COLO668 (cell line): ENCODE measurements around the gene DCDC2B.

Experiments
- DNase-seq: peaks from one replicate; lab custom pipeline; 2025; ENCODE audit not compliant: unreplicated experiment; lab: John Stamatoyannopoulos, UW

Gene DCDC2B

GRCh38 chr1:32221980-32222755 lies 13.3 kb downstream of the DCDC2B start, which contains the start of the genes EIF3I and TMEM234:
TSS of gene EIF3I (plus strand) at chr1:32222407. CDS start at chr1:32222442, 35 bp downstream.
TSS of gene TMEM234 (minus strand) at chr1:32222353. CDS start at chr1:32222322, 31 bp downstream.
- peak; percentile 99 for DNase-seq

GRCh38 chr1:32223683-32224082 lies 14.8 kb downstream of the DCDC2B start:
- DNase-seq, result no peak

GRCh38 chr1:32224285-32224684 lies 15.4 kb downstream of the DCDC2B start:
- DNase-seq, result no peak

- no peak for DNase-seq
Observed at GRCh38 chr1:32228771-32229170, 19.9 kb downstream of the DCDC2B start.

GRCh38 chr1:32231843-32232432 lies 23.0 kb downstream of the DCDC2B start:
- no peak for DNase-seq

- DNase-seq, result peak; percentile 41
Observed at GRCh38 chr1:32232558-32233304, 23.8 kb downstream of the DCDC2B start.

- no peak for DNase-seq
Observed at GRCh38 chr1:32234792-32235191, 25.9 kb downstream of the DCDC2B start.

GRCh38 chr1:32239337-32239736 lies 30.4 kb downstream of the DCDC2B start:
- peak; percentile 78 for DNase-seq

- peak; percentile 80 for DNase-seq
Observed at GRCh38 chr1:32239790-32240139, 30.9 kb downstream of the DCDC2B start.

GRCh38 chr1:32240140-32240951 lies 31.5 kb downstream of the DCDC2B start:
- DNase-seq, result peak; percentile 99

- DNase-seq, result peak; percentile 97
Observed at GRCh38 chr1:32241001-32241763, 32.3 kb downstream of the DCDC2B start.

GRCh38 chr1:32242341-32242851 lies 33.5 kb downstream of the DCDC2B start:
- peak; percentile 58 for DNase-seq

- no peak for DNase-seq
Observed at GRCh38 chr1:32246888-32247273, 38.0 kb downstream of the DCDC2B start, which contains the start of gene FAM167B. TSS of gene FAM167B (plus strand) at chr1:32247222. CDS start at chr1:32247422, 200 bp downstream.

GRCh38 chr1:32247452-32247851 lies 38.6 kb downstream of the DCDC2B start:
- DNase-seq, result no peak

GRCh38 chr1:32247983-32248889 lies 39.3 kb downstream of the DCDC2B start:
- peak; percentile 99 for DNase-seq

- DNase-seq, result no peak
Observed at GRCh38 chr1:32249831-32250525, 41.1 kb downstream of the DCDC2B start.

- no peak for DNase-seq
Observed at GRCh38 chr1:32250893-32251716, 42.2 kb downstream of the DCDC2B start, which contains the start of gene LCK. TSS of gene LCK (plus strand) at chr1:32251265. CDS start at chr1:32274330, 23,065 bp downstream.
